Measurements from ENCODE around the gene TMEM167A.

DNA sequence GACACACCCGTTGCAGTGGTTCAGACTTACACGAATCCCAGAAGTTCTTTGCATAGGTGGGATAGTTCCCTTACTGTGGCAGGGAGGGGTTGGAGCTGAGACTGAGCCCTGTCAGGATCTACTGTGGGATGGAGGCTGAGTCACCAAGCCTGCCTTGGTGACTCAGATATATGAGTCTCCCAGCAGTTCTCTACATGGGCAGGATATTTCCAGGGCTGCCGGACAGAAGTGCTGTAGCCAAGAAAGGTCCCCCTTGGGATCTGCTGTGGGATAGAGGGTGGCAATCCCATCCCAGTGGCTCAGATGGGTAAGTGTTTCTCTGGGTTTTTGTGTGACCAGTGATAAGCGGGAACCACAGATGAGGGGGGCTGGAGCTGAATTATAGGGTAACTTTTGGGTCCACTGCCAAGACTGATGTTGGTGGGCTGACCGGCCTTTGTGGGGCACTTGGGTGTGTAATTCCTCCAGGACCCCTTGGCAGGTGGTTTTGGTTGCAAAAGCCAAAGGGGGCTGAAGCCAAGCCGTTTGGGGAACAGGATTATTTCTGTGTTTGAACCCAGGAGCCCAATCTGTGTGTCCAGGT is 18.9 kb upstream of the TMEM167A start:
- TF ChIP-seq, protein P1, sequence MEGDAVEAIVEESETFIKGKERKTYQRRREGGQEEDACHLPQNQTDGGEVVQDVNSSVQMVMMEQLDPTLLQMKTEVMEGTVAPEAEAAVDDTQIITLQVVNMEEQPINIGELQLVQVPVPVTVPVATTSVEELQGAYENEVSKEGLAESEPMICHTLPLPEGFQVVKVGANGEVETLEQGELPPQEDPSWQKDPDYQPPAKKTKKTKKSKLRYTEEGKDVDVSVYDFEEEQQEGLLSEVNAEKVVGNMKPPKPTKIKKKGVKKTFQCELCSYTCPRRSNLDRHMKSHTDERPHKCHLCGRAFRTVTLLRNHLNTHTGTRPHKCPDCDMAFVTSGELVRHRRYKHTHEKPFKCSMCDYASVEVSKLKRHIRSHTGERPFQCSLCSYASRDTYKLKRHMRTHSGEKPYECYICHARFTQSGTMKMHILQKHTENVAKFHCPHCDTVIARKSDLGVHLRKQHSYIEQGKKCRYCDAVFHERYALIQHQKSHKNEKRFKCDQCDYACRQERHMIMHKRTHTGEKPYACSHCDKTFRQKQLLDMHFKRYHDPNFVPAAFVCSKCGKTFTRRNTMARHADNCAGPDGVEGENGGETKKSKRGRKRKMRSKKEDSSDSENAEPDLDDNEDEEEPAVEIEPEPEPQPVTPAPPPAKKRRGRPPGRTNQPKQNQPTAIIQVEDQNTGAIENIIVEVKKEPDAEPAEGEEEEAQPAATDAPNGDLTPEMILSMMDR (IDR thresholded peaks at IDR 0.05) = no peak
- TF ChIP-seq POLR2A (IDR thresholded peaks at IDR 0.05) = no peak
- no peak for TF ChIP-seq EP300 (IDR thresholded peaks at IDR 0.05)
- TF ChIP-seq POLR2AphosphoS5 (IDR thresholded peaks at IDR 0.05) = no peak
